ENCODE measurements around the gene CDH12.

GRCh38 chr5:22431840-22432239 is 421.3 kb downstream of the CDH12 start:
- TF ChIP-seq, protein P1, sequence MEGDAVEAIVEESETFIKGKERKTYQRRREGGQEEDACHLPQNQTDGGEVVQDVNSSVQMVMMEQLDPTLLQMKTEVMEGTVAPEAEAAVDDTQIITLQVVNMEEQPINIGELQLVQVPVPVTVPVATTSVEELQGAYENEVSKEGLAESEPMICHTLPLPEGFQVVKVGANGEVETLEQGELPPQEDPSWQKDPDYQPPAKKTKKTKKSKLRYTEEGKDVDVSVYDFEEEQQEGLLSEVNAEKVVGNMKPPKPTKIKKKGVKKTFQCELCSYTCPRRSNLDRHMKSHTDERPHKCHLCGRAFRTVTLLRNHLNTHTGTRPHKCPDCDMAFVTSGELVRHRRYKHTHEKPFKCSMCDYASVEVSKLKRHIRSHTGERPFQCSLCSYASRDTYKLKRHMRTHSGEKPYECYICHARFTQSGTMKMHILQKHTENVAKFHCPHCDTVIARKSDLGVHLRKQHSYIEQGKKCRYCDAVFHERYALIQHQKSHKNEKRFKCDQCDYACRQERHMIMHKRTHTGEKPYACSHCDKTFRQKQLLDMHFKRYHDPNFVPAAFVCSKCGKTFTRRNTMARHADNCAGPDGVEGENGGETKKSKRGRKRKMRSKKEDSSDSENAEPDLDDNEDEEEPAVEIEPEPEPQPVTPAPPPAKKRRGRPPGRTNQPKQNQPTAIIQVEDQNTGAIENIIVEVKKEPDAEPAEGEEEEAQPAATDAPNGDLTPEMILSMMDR (IDR thresholded peaks at IDR 0.05) = no peak
- TF ChIP-seq ESRRA (IDR thresholded peaks at IDR 0.05; ENCODE audit: borderline replicate concordance, low read length) (no peak), REST (IDR thresholded peaks at IDR 0.05) (no peak), POLR2A (IDR thresholded peaks at IDR 0.05; ENCODE audit: low read length) (no peak), RCOR1 (IDR thresholded peaks at IDR 0.05; ENCODE audit: low read depth, low read length) (no peak), EHMT2 (IDR thresholded peaks at IDR 0.05; ENCODE audit: low read depth) (no peak), KDM5A (IDR thresholded peaks at IDR 0.05) (no peak), ELK1 (IDR thresholded peaks at IDR 0.05; ENCODE audit: low read depth, low read length) (no peak), EP300 (IDR thresholded peaks at IDR 0.05) (no peak)
